ENCODE results near the gene CYP4X1. TPM values are rescaled to one million over a fixed set of nuclear protein-coding genes. Genes with fewer than 3 reads are reported as not detected.
"Not testable (repeated sequence)": the region's sequence is repeated elsewhere in the genome, so short reads cannot be mapped to it uniquely, and the experiment has no call there.

Gene CYP4X1, protein sequence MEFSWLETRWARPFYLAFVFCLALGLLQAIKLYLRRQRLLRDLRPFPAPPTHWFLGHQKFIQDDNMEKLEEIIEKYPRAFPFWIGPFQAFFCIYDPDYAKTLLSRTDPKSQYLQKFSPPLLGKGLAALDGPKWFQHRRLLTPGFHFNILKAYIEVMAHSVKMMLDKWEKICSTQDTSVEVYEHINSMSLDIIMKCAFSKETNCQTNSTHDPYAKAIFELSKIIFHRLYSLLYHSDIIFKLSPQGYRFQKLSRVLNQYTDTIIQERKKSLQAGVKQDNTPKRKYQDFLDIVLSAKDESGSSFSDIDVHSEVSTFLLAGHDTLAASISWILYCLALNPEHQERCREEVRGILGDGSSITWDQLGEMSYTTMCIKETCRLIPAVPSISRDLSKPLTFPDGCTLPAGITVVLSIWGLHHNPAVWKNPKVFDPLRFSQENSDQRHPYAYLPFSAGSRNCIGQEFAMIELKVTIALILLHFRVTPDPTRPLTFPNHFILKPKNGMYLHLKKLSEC
- not detected for total RNA-seq

GRCh38 chr1:47023268-47024140 is at the start of gene CYP4X1:
Gene CYP4X1 (plus strand): TSS chr1:47023669. CDS start chr1:47023818, 149 bp downstream.
- Mint-ChIP-seq H3K27me3 (ENCODE audit: low read depth) (peaks cover 27% of the 10 kb centered on the region), H3K9me3 (no peaks in the 10 kb centered on the region), H3K36me3 (ENCODE audit: low read depth) (no peaks in the 10 kb centered on the region), H3K27ac (no peak within 1 kb of the TSS), H3K4me3 (no peak within 1 kb of the TSS), H3K4me1 (ENCODE audit: low read depth) (no peaks in the 10 kb centered on the region)
- no peak for DNase-seq
- CTCF ChIA-PET, result no interaction called here
- intact Hi-C loops (cut with micrococcal nuclease), result no loop called here

- Mint-ChIP-seq H3K27me3 (ENCODE audit: low read depth) (peaks cover 34% of the 10 kb centered on the region), H3K36me3 (ENCODE audit: low read depth) (no peaks in the 10 kb centered on the region), H3K27ac (no peak overlapping the region), H3K9me3 (peaks cover 10% of the 10 kb centered on the region), H3K4me3 (no peak overlapping the region), H3K4me1 (ENCODE audit: low read depth) (no peaks in the 10 kb centered on the region)
- DNase-seq, result no peak
- CTCF ChIA-PET, result no interaction called here
- intact Hi-C loops (cut with micrococcal nuclease), result no loop called here
These were observed 40.2 kb upstream of the CYP4X1 start for GRCh38 chr1:46983166-46983829.

GRCh38 chr1:46983830-46984586 is 39.5 kb upstream of the CYP4X1 start:
- H3K36me3 Mint-ChIP-seq (ENCODE audit: low read depth), result no peaks in the 10 kb centered on the region
- no peak overlapping the region for H3K27ac Mint-ChIP-seq
- no peak for DNase-seq
- H3K4me1 Mint-ChIP-seq (ENCODE audit: low read depth), result no peaks in the 10 kb centered on the region
- peaks cover 10% of the 10 kb centered on the region for H3K9me3 Mint-ChIP-seq
- CTCF ChIA-PET, result no interaction called here
- H3K27me3 Mint-ChIP-seq (ENCODE audit: low read depth), result peaks cover 29% of the 10 kb centered on the region
- intact Hi-C loops (cut with micrococcal nuclease), result no loop called here
- no peak overlapping the region for H3K4me3 Mint-ChIP-seq

- H3K36me3 Mint-ChIP-seq (ENCODE audit: low read depth); H3K9me3 Mint-ChIP-seq; intact Hi-C loops (cut with micrococcal nuclease): not testable (repeated sequence)
These were observed 32.9 kb upstream of the CYP4X1 start for GRCh38 chr1:46990541-46990940.

DNA sequence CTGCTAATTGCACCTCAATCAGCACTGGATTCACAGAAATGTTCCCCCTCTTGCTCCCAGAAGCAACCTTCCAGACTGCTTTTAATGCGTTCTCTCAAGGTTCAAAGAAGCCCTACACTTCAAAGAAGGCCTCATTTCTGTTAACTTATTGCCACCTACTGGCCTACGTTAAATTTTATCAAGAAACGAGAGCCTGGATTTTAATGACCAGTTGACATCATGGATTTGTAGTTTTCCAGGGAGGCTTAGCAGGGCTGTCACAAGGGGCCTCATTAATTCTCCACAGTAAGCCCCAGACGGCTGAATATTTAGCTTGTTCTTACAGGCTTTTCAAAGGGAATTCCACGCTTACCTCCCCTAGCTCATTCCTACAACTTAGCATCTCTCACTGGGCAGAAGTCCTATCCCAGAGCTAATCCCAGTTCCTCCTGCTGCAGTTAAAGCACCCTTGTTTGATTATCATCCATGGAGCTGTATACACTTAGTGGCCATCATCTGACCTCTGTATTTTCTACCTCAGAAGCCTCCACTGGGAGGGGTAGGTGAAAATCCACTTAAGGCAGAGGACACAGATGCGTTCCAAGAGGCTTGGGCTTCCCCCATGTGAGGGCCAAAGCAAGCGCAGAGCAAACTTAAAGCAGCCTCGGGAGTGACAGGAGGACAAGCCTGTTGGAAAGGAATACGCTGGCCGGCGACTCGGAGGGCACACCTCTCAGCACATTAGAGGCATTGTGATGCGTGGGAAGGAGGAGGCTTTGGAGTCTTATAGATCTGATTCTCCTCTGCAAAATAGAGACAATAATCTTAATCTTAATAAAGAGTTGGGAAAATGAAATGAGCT is 32.2 kb upstream of the CYP4X1 start:
- H3K27me3 Mint-ChIP-seq (ENCODE audit: low read depth), result peaks cover 8% of the 10 kb centered on the region
- intact Hi-C loops (cut with micrococcal nuclease), result no loop called here
- H3K4me1 Mint-ChIP-seq (ENCODE audit: low read depth), result no peaks in the 10 kb centered on the region
- no peak overlapping the region for H3K4me3 Mint-ChIP-seq
- no peaks in the 10 kb centered on the region for H3K36me3 Mint-ChIP-seq (ENCODE audit: low read depth)
- CTCF ChIA-PET, result interaction anchor here (0.9 to 1.1 kb wide), 2 partner anchors 19 to 33 kb away, joined by 3 read pairs; no protein-coding TSS in a partner anchor
- no peaks in the 10 kb centered on the region for H3K9me3 Mint-ChIP-seq
- DNase-seq, result no peak
- no peak overlapping the region for H3K27ac Mint-ChIP-seq

More at GRCh38 chr1:46990541-46990940, 32.9 kb upstream of the CYP4X1 start:
- H3K4me3 Mint-ChIP-seq; DNase-seq; H3K27ac Mint-ChIP-seq; H3K4me1 Mint-ChIP-seq (ENCODE audit: low read depth); H3K27me3 Mint-ChIP-seq (ENCODE audit: low read depth): not testable (repeated sequence)
- CTCF ChIA-PET, result interaction anchor here (0.9 to 1.1 kb wide), 2 partner anchors 19 to 32 kb away, joined by 3 read pairs; no protein-coding TSS in a partner anchor

GRCh38 chr1:46996659-46997281 is 26.7 kb upstream of the CYP4X1 start:
- CTCF ChIA-PET, result interaction anchor here (0.7 kb wide), 1 partner anchor 12 kb away, joined by 4 read pairs; no protein-coding TSS in a partner anchor
- H3K4me1 Mint-ChIP-seq (ENCODE audit: low read depth), result no peaks in the 10 kb centered on the region
- H3K36me3 Mint-ChIP-seq (ENCODE audit: low read depth), result no peaks in the 10 kb centered on the region
- H3K27me3 Mint-ChIP-seq (ENCODE audit: low read depth), result peaks cover 37% of the 10 kb centered on the region
- no peaks in the 10 kb centered on the region for H3K9me3 Mint-ChIP-seq
- DNase-seq, result no peak
- H3K27ac Mint-ChIP-seq, result no peak overlapping the region
- no peak overlapping the region for H3K4me3 Mint-ChIP-seq
- intact Hi-C loops (cut with micrococcal nuclease), result no loop called here

- no peak for DNase-seq
- intact Hi-C loops (cut with micrococcal nuclease), result no loop called here
- H3K4me3 Mint-ChIP-seq, result no peak overlapping the region
- H3K27me3 Mint-ChIP-seq (ENCODE audit: low read depth), result peaks cover 39% of the 10 kb centered on the region
- no peaks in the 10 kb centered on the region for H3K4me1 Mint-ChIP-seq (ENCODE audit: low read depth)
- peaks cover 2% of the 10 kb centered on the region for H3K9me3 Mint-ChIP-seq
- CTCF ChIA-PET, result no interaction called here
- no peaks in the 10 kb centered on the region for H3K36me3 Mint-ChIP-seq (ENCODE audit: low read depth)
- no peak overlapping the region for H3K27ac Mint-ChIP-seq
These were observed 21.3 kb upstream of the CYP4X1 start for GRCh38 chr1:47002211-47002610.

DNA sequence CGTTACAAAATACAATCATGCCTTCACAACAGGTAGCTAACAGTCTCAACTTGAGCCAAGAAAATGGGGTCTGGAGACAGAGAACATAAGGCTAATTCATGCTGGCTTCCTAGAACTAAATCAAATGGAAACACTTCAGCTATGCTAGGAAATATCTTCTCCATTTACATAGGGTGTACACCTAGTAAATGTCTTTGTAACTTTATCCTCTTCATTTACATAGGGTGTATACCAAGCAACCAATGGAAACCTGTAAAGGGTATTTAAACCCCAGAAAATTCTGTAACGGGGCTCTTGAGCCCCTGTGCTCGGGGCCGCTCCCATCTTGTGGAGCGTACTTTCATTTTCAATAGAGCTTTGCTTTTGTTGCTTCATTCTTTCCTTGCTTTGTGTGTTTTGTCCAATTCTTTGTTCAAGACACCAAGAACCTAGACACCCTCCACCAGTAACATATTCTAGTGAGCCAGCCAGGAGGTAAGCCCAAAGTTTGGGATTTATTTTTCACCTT is 19.5 kb upstream of the CYP4X1 start:
- Mint-ChIP-seq H3K9me3 (peaks cover 2% of the 10 kb centered on the region), H3K4me1 (ENCODE audit: low read depth) (no peaks in the 10 kb centered on the region), H3K27ac (no peak overlapping the region), H3K36me3 (ENCODE audit: low read depth) (no peaks in the 10 kb centered on the region), H3K27me3 (ENCODE audit: low read depth) (peaks cover 32% of the 10 kb centered on the region), H3K4me3 (no peak overlapping the region)
- intact Hi-C loops (cut with micrococcal nuclease), result no loop called here
- CTCF ChIA-PET, result no interaction called here
- no peak for DNase-seq

DNA sequence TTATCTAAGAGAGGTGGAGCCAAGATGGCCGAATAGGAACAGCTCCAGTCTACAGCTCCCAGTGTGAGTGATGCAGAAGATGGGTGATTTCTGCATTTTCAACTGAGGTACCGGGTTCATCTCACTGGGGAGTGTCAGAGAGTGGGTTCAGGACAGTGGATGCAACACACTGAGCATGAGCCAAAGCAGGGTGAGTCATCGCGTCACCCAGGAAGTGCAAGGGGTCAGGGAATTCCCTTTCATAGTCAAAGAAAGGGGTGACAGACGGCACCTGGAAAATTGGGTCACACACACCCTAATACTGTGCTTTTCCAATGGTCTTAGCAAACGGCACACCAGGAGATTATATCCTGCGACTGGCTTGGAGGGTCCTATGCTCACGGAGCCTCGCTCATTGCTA is 17.0 kb upstream of the CYP4X1 start:
- H3K27ac Mint-ChIP-seq; intact Hi-C loops (cut with micrococcal nuclease); CTCF ChIA-PET; H3K4me1 Mint-ChIP-seq (ENCODE audit: low read depth); H3K4me3 Mint-ChIP-seq; H3K9me3 Mint-ChIP-seq; H3K36me3 Mint-ChIP-seq (ENCODE audit: low read depth): not testable (repeated sequence)
- peaks cover 13% of the 10 kb centered on the region for H3K27me3 Mint-ChIP-seq (ENCODE audit: low read depth)
- peak; percentile 5 for DNase-seq

DNA sequence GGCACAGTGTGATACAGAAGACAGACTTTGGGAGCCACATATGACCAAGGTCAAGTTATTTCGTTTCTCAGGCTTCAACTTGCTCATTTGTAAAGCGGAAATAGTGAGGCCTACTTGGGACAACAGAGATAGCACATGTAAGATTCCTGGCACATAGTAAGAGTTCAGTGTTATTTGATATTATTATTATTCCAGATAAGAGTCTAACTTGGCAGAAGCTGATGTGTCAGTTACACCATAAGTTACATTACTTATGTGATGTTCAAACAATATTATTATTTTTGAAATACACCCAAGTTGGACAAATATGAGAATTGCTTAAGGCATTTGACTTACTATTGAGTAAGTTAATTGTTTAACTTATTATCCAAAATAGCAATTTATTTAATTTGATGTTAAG is 10.2 kb upstream of the CYP4X1 start:
- Mint-ChIP-seq H3K27ac (no peak overlapping the region), H3K27me3 (ENCODE audit: low read depth) (peaks cover 5% of the 10 kb centered on the region), H3K4me1 (ENCODE audit: low read depth) (no peaks in the 10 kb centered on the region), H3K4me3 (no peak overlapping the region), H3K36me3 (ENCODE audit: low read depth) (no peaks in the 10 kb centered on the region), H3K9me3 (no peaks in the 10 kb centered on the region)
- CTCF ChIA-PET, result no interaction called here
- intact Hi-C loops (cut with micrococcal nuclease), result no loop called here
- DNase-seq, result no peak

DNA sequence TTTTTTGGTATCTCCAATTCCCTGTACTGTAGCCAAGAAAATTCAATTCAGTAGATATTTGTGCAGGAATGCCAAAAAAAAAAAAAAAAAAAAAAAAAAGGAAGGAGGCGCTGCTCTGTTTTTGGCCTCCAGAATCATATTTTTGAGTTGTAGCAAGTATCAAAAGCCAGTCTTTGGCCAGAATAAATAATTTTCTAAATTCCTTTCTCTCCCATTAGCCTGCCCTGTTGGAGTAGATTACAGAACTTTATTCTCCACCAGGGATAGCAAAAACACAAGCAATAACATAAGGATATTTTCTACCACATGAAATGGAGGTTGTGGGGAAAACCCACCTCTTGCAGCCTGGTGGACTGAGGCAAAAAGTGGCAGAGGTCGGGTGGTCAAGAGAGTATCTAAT is 2.4 kb upstream of the CYP4X1 start:
- Mint-ChIP-seq H3K9me3 (no peaks in the 10 kb centered on the region), H3K4me3 (no peak overlapping the region), H3K27ac (no peak overlapping the region), H3K4me1 (ENCODE audit: low read depth) (no peaks in the 10 kb centered on the region), H3K36me3 (ENCODE audit: low read depth) (no peaks in the 10 kb centered on the region), H3K27me3 (ENCODE audit: low read depth) (peaks cover 30% of the 10 kb centered on the region)
- no peak for DNase-seq
- CTCF ChIA-PET, result no interaction called here
- intact Hi-C loops (cut with micrococcal nuclease), result no loop called here
